ENCODE results near the gene ANO8.

ANO8 gene

GRCh38 chr19:17347361-17347760, 12.7 kb upstream of the ANO8 start:
- Histone ChIP-seq H3K4me3 (ENCODE audit: low read depth, low read length) (no peak overlapping the region), H3K9ac (no peak overlapping the region), H3K4me1 (no peaks in the 10 kb centered on the region), H3K79me2 (no peaks in the 10 kb centered on the region), H2AFZ (no peak overlapping the region), H3K27me3 (ENCODE audit: control insufficient read depth, insufficient read depth, low read length) (no peaks in the 10 kb centered on the region), H3K4me2 (ENCODE audit: low read length) (no peak overlapping the region), H3K36me3 (ENCODE audit: control insufficient read depth, insufficient read depth, low read length) (no peaks in the 10 kb centered on the region), H3K9me3 (ENCODE audit: control insufficient read depth, low read length) (no peaks in the 10 kb centered on the region), H3K27ac (peak overlapping the region; percentile 63)
- TF ChIP-seq CTCF (IDR thresholded peaks at IDR 0.05) = no peak

GRCh38 chr19:17346109-17346671, 11.5 kb upstream of the ANO8 start:
- Histone ChIP-seq H3K4me2 (ENCODE audit: low read length) (no peak overlapping the region), H2AFZ (no peak overlapping the region), H3K27ac (peak overlapping the region; percentile 63), H3K9ac (no peak overlapping the region), H3K79me2 (no peaks in the 10 kb centered on the region), H3K4me1 (no peaks in the 10 kb centered on the region), H3K27me3 (ENCODE audit: control insufficient read depth, insufficient read depth, low read length) (no peaks in the 10 kb centered on the region), H3K4me3 (ENCODE audit: low read depth, low read length) (no peak overlapping the region), H3K9me3 (ENCODE audit: control insufficient read depth, low read length) (no peaks in the 10 kb centered on the region), H3K36me3 (ENCODE audit: control insufficient read depth, insufficient read depth, low read length) (no peaks in the 10 kb centered on the region)
- peak; percentile 92 for TF ChIP-seq CTCF (IDR thresholded peaks at IDR 0.05)

- H2AFZ ChIP-seq = no peak overlapping the region
- no peaks in the 10 kb centered on the region for H3K79me2 ChIP-seq
- H3K27ac ChIP-seq = no peak overlapping the region
- peaks cover 4% of the 10 kb centered on the region for H3K4me1 ChIP-seq
- no peaks in the 10 kb centered on the region for H3K9me3 ChIP-seq (ENCODE audit: control insufficient read depth, low read length)
- no peak overlapping the region for H3K9ac ChIP-seq
- TF ChIP-seq CTCF (IDR thresholded peaks at IDR 0.05) = no peak
- H3K4me3 ChIP-seq (ENCODE audit: low read depth, low read length) = no peak overlapping the region
- H3K4me2 ChIP-seq (ENCODE audit: low read length) = no peak overlapping the region
- no peaks in the 10 kb centered on the region for H3K36me3 ChIP-seq (ENCODE audit: control insufficient read depth, insufficient read depth, low read length)
- H3K27me3 ChIP-seq (ENCODE audit: control insufficient read depth, insufficient read depth, low read length) = no peaks in the 10 kb centered on the region
These were observed 7.2 kb upstream of the ANO8 start for GRCh38 chr19:17341845-17342244.

GRCh38 chr19:17341386-17341785, 6.7 kb upstream of the ANO8 start:
- Histone ChIP-seq H3K9ac (no peak overlapping the region), H3K9me3 (ENCODE audit: control insufficient read depth, low read length) (no peaks in the 10 kb centered on the region), H3K27ac (no peak overlapping the region), H3K27me3 (ENCODE audit: control insufficient read depth, insufficient read depth, low read length) (no peaks in the 10 kb centered on the region), H3K4me2 (ENCODE audit: low read length) (no peak overlapping the region), H2AFZ (no peak overlapping the region), H3K4me3 (ENCODE audit: low read depth, low read length) (no peak overlapping the region), H3K36me3 (ENCODE audit: control insufficient read depth, insufficient read depth, low read length) (no peaks in the 10 kb centered on the region), H3K79me2 (no peaks in the 10 kb centered on the region), H3K4me1 (peaks cover 4% of the 10 kb centered on the region)
- no peak for TF ChIP-seq CTCF (IDR thresholded peaks at IDR 0.05)

GRCh38 chr19:17340871-17341357, 6.3 kb upstream of the ANO8 start:
- no peak overlapping the region for H3K4me3 ChIP-seq (ENCODE audit: low read depth, low read length)

More at GRCh38 chr19:17340871-17341357, 6.3 kb upstream of the ANO8 start:
- no peak overlapping the region for H2AFZ ChIP-seq
- H3K9ac ChIP-seq = no peak overlapping the region
- no peaks in the 10 kb centered on the region for H3K9me3 ChIP-seq (ENCODE audit: control insufficient read depth, low read length)
- no peaks in the 10 kb centered on the region for H3K36me3 ChIP-seq (ENCODE audit: control insufficient read depth, insufficient read depth, low read length)
- no peak for TF ChIP-seq CTCF (IDR thresholded peaks at IDR 0.05)
- no peaks in the 10 kb centered on the region for H3K79me2 ChIP-seq
- H3K4me2 ChIP-seq (ENCODE audit: low read length) = no peak overlapping the region
- H3K4me1 ChIP-seq = peaks cover 4% of the 10 kb centered on the region
- H3K27ac ChIP-seq = no peak overlapping the region
- H3K27me3 ChIP-seq (ENCODE audit: control insufficient read depth, insufficient read depth, low read length) = no peaks in the 10 kb centered on the region

Data from parathyroid adenoma (tissue), 2 donors.